ENCODE data around the gene TTR. TPM values are rescaled to one million over a fixed set of nuclear protein-coding genes. Genes with fewer than 3 reads are reported as not detected.

The TTR gene
- total RNA-seq, 5 donors from 2014 or later (not counting 1 experiment from before 2014, with no cell fraction given) = 1.7 to 2.6 (median 1.9) TPM; not detected in 2

DNA sequence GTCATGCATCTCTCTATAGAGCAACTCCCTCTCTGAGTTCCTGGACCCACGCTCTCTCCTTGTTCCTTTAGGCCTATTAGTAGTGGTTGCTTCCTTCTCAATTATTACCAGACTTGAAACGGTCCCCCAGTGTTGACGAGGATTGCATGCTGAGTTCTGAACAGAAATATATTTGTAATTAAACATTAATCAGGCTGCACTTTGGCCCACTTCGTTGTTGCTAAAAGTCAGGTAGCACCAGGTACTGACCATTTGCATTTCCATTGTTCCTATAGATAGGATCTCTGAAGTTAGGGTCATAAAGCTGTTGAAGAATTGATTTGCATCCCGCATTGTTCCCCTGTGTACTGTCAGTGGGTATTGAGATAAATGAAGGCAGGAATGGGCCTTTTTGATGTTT, 36.9 kb upstream of the TTR start:
- Mint-ChIP-seq H3K36me3 (no peaks in the 10 kb centered on the region), H3K4me3 (no peak overlapping the region), H3K4me1 (peaks cover 0 to 2% (median 0%) of the 10 kb centered on the region in 3 donors), H3K27me3 (peaks cover 8 to 13% of the 10 kb centered on the region in 2 donors), H3K27ac (no peak overlapping the region), H3K9me3 (no peaks in the 10 kb centered on the region)
- DNase-seq = no peak
- Histone ChIP-seq H3K36me3 (ENCODE audit: control insufficient read depth in 2 of 2, extremely low read depth in 1 of 2, insufficient read depth in 1 of 2, low read length in 1 of 2) (no peaks in the 10 kb centered on the region), H3K4me1 (ENCODE audit: control insufficient read depth in 1 of 2, extremely low read depth in 1 of 2, insufficient read depth in 2 of 2, low read length in 2 of 2) (no peaks in the 10 kb centered on the region), H3K4me3 (ENCODE audit: control insufficient read depth in 1 of 2, extremely low read depth in 1 of 2, low read length in 1 of 2) (no peak overlapping the region), H3K27me3 (replicated peaks in 1 of 2; ENCODE audit: control insufficient read depth in 2 of 2, extremely low read depth in 1 of 2, insufficient read depth in 2 of 2, low read length in 1 of 2) (peaks cover 0 to 2% of the 10 kb centered on the region in 2 experiments), H3K27ac (ENCODE audit: low read length) (no peak overlapping the region), H3K9me3 (no peaks in the 10 kb centered on the region)
- 80% methylated on average over 1 of the region's 5 CpGs for WGBS (ENCODE audit: insufficient coverage)
- ChIA-PET POLR2A (no interaction called here), CTCF (interaction anchor here in 1 of 2 donors (0.7 to 2.1 kb wide), 2 partner anchors 9 to 168 kb away, joined by 3 to 11 read pairs; no protein-coding TSS in a partner anchor)
- no peak for ATAC-seq (replicated peaks in 1 of 4)

DNA sequence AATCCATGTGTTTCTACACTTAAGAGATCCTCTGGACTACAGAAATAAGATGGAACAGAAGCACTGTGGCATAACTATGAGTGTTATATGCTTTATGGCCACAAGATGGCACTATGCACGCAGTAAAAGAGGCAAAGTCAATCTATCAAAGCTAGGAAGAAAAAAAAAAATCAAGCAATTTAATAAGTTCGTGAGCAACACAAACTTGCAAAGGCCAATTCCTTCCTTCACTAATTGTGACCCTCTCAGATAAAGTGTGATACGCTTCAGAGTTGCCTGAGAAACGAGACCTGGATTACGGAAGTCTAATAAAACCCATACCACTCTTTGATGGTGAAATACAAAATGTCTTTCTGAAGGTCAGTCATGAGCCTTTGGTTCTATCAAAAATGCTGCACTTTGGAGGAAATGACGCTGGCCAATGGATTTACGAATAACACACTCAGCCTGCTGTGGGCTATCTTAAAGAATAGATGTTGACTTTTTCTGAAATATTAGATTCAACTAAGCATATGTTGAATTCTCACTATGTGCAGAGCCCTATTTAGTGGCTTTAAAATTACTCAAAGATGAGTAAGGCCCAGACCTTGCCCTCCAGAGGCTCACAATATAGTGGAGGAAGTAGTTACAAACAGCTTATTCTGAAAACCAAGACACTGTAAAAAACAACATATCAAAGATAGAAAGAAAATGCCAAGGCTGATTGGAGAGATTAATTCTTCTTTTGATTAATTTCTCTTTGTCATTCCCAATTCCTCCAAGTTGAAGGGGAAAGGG, 35.5 kb upstream of the TTR start:
- peaks cover 0 to 2% (median 0%) of the 10 kb centered on the region in 3 donors for H3K4me1 Mint-ChIP-seq
- Histone ChIP-seq H3K27me3 (replicated peaks in 1 of 2; ENCODE audit: control insufficient read depth in 2 of 2, extremely low read depth in 1 of 2, insufficient read depth in 2 of 2, low read length in 1 of 2) (peaks cover 0 to 2% of the 10 kb centered on the region in 2 experiments), H3K9me3 (no peaks in the 10 kb centered on the region), H3K4me1 (ENCODE audit: control insufficient read depth in 1 of 2, extremely low read depth in 1 of 2, insufficient read depth in 2 of 2, low read length in 2 of 2) (no peaks in the 10 kb centered on the region), H3K27ac (ENCODE audit: low read length) (no peak overlapping the region), H3K36me3 (ENCODE audit: control insufficient read depth in 2 of 2, extremely low read depth in 1 of 2, insufficient read depth in 1 of 2, low read length in 1 of 2) (no peaks in the 10 kb centered on the region), H3K4me3 (ENCODE audit: control insufficient read depth in 1 of 2, extremely low read depth in 1 of 2, low read length in 1 of 2) (no peak overlapping the region)
- no peak overlapping the region for H3K27ac Mint-ChIP-seq
- WGBS (ENCODE audit: insufficient coverage) = 70% methylated on average over 2 of the region's 7 CpGs
- POLR2A ChIA-PET = no interaction called here
- ATAC-seq (replicated peaks in 1 of 4) = peak in 3 of 4 experiments; percentile 27 to 42 (median 32)
- H3K36me3 Mint-ChIP-seq = no peaks in the 10 kb centered on the region
- no peak overlapping the region for H3K4me3 Mint-ChIP-seq
- DNase-seq = peak in 16 of 35 experiments; percentile 2 to 73 (median 12)
- no peaks in the 10 kb centered on the region for H3K9me3 Mint-ChIP-seq
- peaks cover 12 to 13% of the 10 kb centered on the region in 2 donors for H3K27me3 Mint-ChIP-seq
- CTCF ChIA-PET = interaction anchor here (0.6 to 2.1 kb wide), 9 partner anchors 9 to 516 kb away, joined by 3 to 15 read pairs (median 4); no protein-coding TSS in a partner anchor

DNA sequence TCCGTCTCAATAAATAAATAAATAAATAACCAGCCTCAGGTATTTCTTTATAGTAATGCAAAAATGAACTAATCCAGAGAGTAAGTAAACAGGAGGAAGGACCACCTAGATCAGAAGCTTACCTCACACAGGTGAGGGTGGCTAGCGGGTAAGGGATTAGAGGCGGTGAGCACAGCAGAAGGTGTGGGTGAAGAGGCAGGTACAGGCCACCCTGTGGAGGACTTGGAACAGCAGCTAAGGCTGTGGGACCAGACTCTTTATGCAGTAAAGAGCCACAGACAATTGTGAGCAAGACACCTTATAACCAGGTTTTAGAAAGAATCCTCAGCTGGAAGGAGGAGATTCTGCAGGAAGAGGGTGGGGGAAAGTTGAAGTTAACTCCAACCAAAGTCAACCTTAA, 34.2 kb upstream of the TTR start:
- no peak overlapping the region for H3K27ac Mint-ChIP-seq
- CTCF ChIA-PET = no interaction called here
- Histone ChIP-seq H3K9me3 (no peaks in the 10 kb centered on the region), H3K4me3 (ENCODE audit: control insufficient read depth in 1 of 2, extremely low read depth in 1 of 2, low read length in 1 of 2) (no peak overlapping the region), H3K36me3 (ENCODE audit: control insufficient read depth in 2 of 2, extremely low read depth in 1 of 2, insufficient read depth in 1 of 2, low read length in 1 of 2) (no peaks in the 10 kb centered on the region), H3K27ac (ENCODE audit: low read length) (no peak overlapping the region), H3K4me1 (ENCODE audit: control insufficient read depth in 1 of 2, extremely low read depth in 1 of 2, insufficient read depth in 2 of 2, low read length in 2 of 2) (no peaks in the 10 kb centered on the region), H3K27me3 (replicated peaks in 1 of 2; ENCODE audit: control insufficient read depth in 2 of 2, extremely low read depth in 1 of 2, insufficient read depth in 2 of 2, low read length in 1 of 2) (peaks cover 0 to 2% of the 10 kb centered on the region in 2 experiments)
- peaks cover 12 to 16% of the 10 kb centered on the region in 2 donors for H3K27me3 Mint-ChIP-seq
- no peaks in the 10 kb centered on the region for H3K36me3 Mint-ChIP-seq
- WGBS (ENCODE audit: insufficient coverage) = 100% methylated on average over 2 of the region's 3 CpGs
- ATAC-seq (replicated peaks in 1 of 4) = no peak
- DNase-seq = no peak
- no peak overlapping the region for H3K4me3 Mint-ChIP-seq
- POLR2A ChIA-PET = no interaction called here
- H3K9me3 Mint-ChIP-seq = no peaks in the 10 kb centered on the region
- H3K4me1 Mint-ChIP-seq = peaks cover 0 to 2% (median 0%) of the 10 kb centered on the region in 3 donors

DNA sequence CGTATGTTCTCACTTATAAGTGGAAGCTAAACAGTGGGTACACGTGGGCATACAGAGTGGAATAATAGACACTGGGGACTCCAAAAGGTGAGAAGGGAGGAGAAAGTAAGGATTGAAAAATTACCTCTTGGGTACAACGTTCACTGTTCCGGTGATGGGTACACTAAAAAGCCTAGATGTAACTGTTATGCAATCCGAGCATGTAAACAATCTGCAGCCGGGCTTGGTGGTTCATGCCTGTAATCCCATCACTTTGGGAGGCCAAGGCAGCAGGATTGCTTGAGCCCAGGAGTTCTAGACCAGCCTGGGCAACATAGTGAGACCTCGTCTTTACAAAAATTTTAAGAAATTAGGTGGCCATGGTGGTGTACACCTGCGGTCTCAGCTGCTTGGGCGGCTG, 33.1 kb upstream of the TTR start:
- Histone ChIP-seq H3K27ac (ENCODE audit: low read length) (no peak overlapping the region), H3K4me1 (ENCODE audit: control insufficient read depth in 1 of 2, extremely low read depth in 1 of 2, insufficient read depth in 2 of 2, low read length in 2 of 2) (no peaks in the 10 kb centered on the region), H3K4me3 (ENCODE audit: control insufficient read depth in 1 of 2, extremely low read depth in 1 of 2, low read length in 1 of 2) (no peak overlapping the region), H3K9me3 (no peaks in the 10 kb centered on the region), H3K27me3 (replicated peaks in 1 of 2; ENCODE audit: control insufficient read depth in 2 of 2, extremely low read depth in 1 of 2, insufficient read depth in 2 of 2, low read length in 1 of 2) (peaks cover 0 to 2% of the 10 kb centered on the region in 2 experiments), H3K36me3 (ENCODE audit: control insufficient read depth in 2 of 2, extremely low read depth in 1 of 2, insufficient read depth in 1 of 2, low read length in 1 of 2) (no peaks in the 10 kb centered on the region)
- POLR2A ChIA-PET = no interaction called here
- DNase-seq (no peak), ATAC-seq (replicated peaks in 1 of 4) (no peak)
- no peaks in the 10 kb centered on the region for H3K36me3 Mint-ChIP-seq
- H3K27me3 Mint-ChIP-seq = peaks cover 11 to 12% of the 10 kb centered on the region in 2 donors
- no peaks in the 10 kb centered on the region for H3K9me3 Mint-ChIP-seq
- CTCF ChIA-PET = interaction anchor here (0.6 kb wide), 2 partner anchors 52 to 159 kb away, joined by 3 read pairs; no protein-coding TSS in a partner anchor
- no peak overlapping the region for H3K27ac Mint-ChIP-seq
- no peak overlapping the region for H3K4me3 Mint-ChIP-seq
- peaks cover 0 to 2% (median 0%) of the 10 kb centered on the region in 3 donors for H3K4me1 Mint-ChIP-seq
- WGBS (ENCODE audit: insufficient coverage) = 74% methylated on average over 8 of the region's 9 CpGs

DNA sequence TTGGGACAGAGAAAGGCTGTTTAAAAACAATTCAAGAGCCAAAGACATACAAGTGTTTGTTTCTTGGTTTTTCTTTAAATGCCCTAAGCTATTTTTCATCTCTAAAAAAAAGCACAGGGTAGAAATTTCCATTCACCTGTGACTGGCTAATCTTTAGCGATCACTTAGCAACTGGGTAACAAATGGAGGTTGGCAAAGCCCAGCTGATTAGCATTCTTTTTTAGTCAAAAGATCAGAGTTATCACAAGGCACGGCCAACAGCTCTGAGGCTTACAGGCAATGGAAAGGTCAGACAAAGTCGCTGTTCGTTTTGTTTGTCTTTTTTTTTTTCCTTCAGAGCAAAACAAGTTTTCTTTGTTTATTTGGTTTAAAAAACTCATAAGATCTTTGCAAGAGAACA, 29.0 kb upstream of the TTR start:
- Mint-ChIP-seq H3K27ac (no peak overlapping the region), H3K27me3 (peaks cover 5 to 8% of the 10 kb centered on the region in 2 donors), H3K4me1 (no peaks in the 10 kb centered on the region), H3K4me3 (no peak overlapping the region), H3K9me3 (no peaks in the 10 kb centered on the region), H3K36me3 (no peaks in the 10 kb centered on the region)
- Histone ChIP-seq H3K27ac (ENCODE audit: low read length) (no peak overlapping the region), H3K4me1 (ENCODE audit: control insufficient read depth in 1 of 2, extremely low read depth in 1 of 2, insufficient read depth in 2 of 2, low read length in 2 of 2) (no peaks in the 10 kb centered on the region), H3K9me3 (no peaks in the 10 kb centered on the region), H3K4me3 (ENCODE audit: control insufficient read depth in 1 of 2, extremely low read depth in 1 of 2, low read length in 1 of 2) (no peak overlapping the region), H3K27me3 (replicated peaks in 1 of 2; ENCODE audit: control insufficient read depth in 2 of 2, extremely low read depth in 1 of 2, insufficient read depth in 2 of 2, low read length in 1 of 2) (no peaks in the 10 kb centered on the region), H3K36me3 (ENCODE audit: control insufficient read depth in 2 of 2, extremely low read depth in 1 of 2, insufficient read depth in 1 of 2, low read length in 1 of 2) (no peaks in the 10 kb centered on the region)
- WGBS (ENCODE audit: insufficient coverage) = 50% methylated on average over 1 of the region's 4 CpGs
- ATAC-seq (replicated peaks in 1 of 4) = no peak
- no peak for DNase-seq
- CTCF ChIA-PET = interaction anchor here in 1 of 2 donors (0.6 to 0.9 kb wide), 2 partner anchors 13 to 23 kb away, joined by 3 read pairs; no protein-coding TSS in a partner anchor
- POLR2A ChIA-PET = interaction anchor here in 1 of 2 donors (0.6 kb wide), 1 partner anchor 635 kb away, joined by 3 read pairs; no protein-coding TSS in a partner anchor

DNA sequence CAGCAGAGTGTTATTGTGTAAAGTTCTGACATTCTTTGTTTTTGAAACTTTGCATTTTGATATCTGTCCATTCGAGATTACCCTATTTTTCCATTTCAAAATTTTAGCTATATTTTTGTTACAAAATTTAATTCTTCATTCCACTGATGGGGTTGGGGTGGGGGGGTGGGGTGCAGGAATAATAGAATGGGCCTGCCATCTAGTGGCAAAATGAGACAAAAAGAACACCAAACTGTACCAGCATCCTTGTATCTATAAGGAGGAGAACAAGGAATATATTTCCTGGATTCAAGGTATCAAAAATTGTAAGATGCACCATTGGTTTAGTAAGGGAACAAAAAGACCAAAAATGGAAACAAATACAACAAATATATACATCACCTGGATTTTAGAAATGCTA, 27.9 kb upstream of the TTR start:
- ATAC-seq (replicated peaks in 1 of 4) (no peak), DNase-seq (no peak)
- no peaks in the 10 kb centered on the region for H3K36me3 Mint-ChIP-seq
- Histone ChIP-seq H3K4me1 (ENCODE audit: control insufficient read depth in 1 of 2, extremely low read depth in 1 of 2, insufficient read depth in 2 of 2, low read length in 2 of 2) (no peaks in the 10 kb centered on the region), H3K9me3 (no peaks in the 10 kb centered on the region), H3K4me3 (ENCODE audit: control insufficient read depth in 1 of 2, extremely low read depth in 1 of 2, low read length in 1 of 2) (no peak overlapping the region), H3K27me3 (replicated peaks in 1 of 2; ENCODE audit: control insufficient read depth in 2 of 2, extremely low read depth in 1 of 2, insufficient read depth in 2 of 2, low read length in 1 of 2) (no peaks in the 10 kb centered on the region), H3K27ac (ENCODE audit: low read length) (no peak overlapping the region), H3K36me3 (ENCODE audit: control insufficient read depth in 2 of 2, extremely low read depth in 1 of 2, insufficient read depth in 1 of 2, low read length in 1 of 2) (no peaks in the 10 kb centered on the region)
- CTCF ChIA-PET = interaction anchor here (0.6 to 0.9 kb wide), 2 partner anchors 14 to 563 kb away, joined by 4 read pairs; no protein-coding TSS in a partner anchor
- no peaks in the 10 kb centered on the region for H3K4me1 Mint-ChIP-seq
- H3K27me3 Mint-ChIP-seq = peaks cover 5 to 8% of the 10 kb centered on the region in 2 donors
- WGBS (ENCODE audit: insufficient coverage) = no CpG with 5 or more reads among the region's 1 CpG
- no peaks in the 10 kb centered on the region for H3K9me3 Mint-ChIP-seq
- POLR2A ChIA-PET = no interaction called here
- no peak overlapping the region for H3K4me3 Mint-ChIP-seq
- H3K27ac Mint-ChIP-seq = no peak overlapping the region

All from T-cell (primary cell).